OCI-LY7 (cell line): ENCODE measurements around the gene LCP2.

Source experiments
- CTCF ChIP-seq: fragments of 200-600 bp; sonication (generic); conservative IDR thresholded peaks from 2 replicates; pipeline ENCODE4 v1.5.1; 2014; ENCODE audit warnings: mild to moderate bottlenecking, antibody characterized with exemption, low read length, moderate library complexity, mixed read lengths
- EZH2phosphoT487 ChIP-seq: fragments of 200-600 bp; sonication (generic); IDR thresholded peaks from 2 replicates; pipeline ENCODE4 v1.6.1; 2018; ENCODE audit warnings: low read depth, borderline replicate concordance, mild to moderate bottlenecking, mixed run types, antibody characterized with exemption, low read length, moderate library complexity, mixed read lengths

- TF ChIP-seq CTCF, result no peak
- TF ChIP-seq EZH2phosphoT487, result no peak
Measured at GRCh38 chr5:170252720-170253350, 44.7 kb downstream of the LCP2 start.
